Posterior cingulate gyrus (tissue), 11 donors: Measurements from ENCODE around the gene MYRIP.
"Not testable (repeated sequence)": the region's sequence is repeated elsewhere in the genome, so short reads cannot be mapped to it uniquely, and the experiment has no call there.

ENCODE experiments used
- DNase-seq, 10 donors: peaks; one replicate each; pipeline versions ENCODE4 v3.0.0 to v3.0.0-alpha.2; 2020 to 2021; ENCODE audit warnings: mixed read lengths in 3 of 10
- intact Hi-C: fragments of 100-400 bp; cut with DNase I; formaldehyde crosslinking; loops from one replicate; pipeline ENCODE4 v1.15.1; 2023

The MYRIP gene

DNA sequence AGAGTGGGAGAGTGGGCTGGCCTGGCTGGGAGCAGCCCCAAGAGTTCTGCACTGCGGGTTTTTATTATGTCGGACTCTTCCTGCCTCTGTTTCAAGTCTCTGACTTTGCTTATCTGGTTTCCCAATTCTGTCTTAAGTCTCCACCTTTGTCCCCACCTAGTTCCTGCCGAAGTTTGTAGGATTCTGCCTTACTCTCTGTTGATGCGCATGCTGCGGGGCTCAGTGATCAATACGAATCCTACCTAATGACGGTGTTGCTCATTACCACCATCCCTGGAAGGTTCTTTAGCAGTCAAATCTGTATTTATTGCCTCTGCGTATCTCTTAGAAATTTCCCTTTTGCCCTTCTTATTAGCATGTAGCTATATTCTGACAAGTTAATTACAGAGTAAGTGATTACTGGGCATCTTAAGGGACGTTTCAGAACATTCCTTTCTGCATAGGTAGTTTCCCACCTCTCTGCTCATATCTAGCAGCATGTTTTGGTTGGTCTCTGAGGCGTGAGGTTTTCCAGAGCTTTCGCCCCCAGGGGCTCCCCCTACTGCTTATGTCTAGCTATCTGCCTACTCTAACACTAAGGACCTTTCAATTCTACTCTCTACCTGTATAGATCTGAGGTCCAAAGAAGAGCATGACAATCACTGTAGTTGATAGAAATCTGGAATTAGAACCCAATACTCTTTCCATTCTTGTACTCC is 264.1 kb downstream of the MYRIP start:
- intact Hi-C loops = no loop called here
- DNase-seq = no peak

DNA sequence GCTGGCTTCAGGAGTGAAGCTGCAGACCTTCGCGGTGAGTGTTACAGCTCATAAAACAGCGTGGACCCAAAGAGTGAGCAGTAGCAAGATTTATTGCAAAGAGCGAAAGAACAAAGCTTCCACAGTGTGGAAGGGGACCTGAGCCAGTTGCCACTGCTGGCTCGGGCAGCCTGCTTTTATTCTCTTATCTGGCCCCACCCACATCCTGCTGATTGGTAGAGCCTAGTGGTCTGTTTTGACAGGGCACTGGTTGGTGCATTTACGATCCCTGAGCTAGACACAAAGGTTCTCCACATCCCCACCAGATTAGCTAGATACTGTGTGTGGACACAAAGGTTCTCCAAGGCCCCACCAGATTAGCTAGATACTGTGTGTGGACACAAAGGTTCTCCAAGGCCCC is 267.7 kb downstream of the MYRIP start:
- DNase-seq = not testable (repeated sequence)

DNA sequence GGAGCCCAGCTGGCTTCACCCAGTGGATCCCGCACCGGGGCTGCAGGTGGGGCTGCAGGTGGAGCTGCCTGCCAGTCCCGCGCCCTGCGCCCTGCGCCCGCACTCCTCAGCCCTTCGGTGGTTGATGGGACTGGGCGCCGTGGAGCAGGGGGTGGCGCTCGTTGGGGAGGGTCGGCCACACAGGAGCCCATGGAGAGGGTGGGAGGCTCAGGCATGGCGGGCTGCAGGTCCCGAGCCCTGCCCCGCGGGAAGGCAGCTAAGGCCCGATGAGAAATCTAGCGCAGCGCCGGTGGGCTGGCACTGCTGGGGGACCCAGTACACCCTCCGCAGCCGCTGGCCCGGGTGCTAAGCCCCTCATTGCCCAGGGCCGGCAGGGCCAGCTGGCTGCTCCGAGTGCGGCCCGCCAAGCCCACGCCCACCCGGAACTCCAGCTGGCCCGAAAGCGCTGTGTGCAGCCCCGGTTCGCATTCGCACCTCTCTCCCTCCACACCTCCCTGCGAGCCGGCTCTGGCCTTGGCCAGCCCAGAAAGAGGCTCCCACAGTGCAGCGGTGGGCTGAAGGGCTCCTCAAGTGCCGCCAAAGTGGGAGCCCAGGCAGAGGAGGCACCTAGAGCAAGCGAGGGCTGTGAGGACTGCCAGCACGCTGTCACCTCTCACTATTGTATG is 268.6 kb downstream of the MYRIP start:
- intact Hi-C loops = not testable (repeated sequence)
- peak in 2 of 10 donors; percentile 63 to 85 for DNase-seq

More for the DNA sequence above, 267.7 kb downstream of the MYRIP start:
- intact Hi-C loops = not testable (repeated sequence)

DNA sequence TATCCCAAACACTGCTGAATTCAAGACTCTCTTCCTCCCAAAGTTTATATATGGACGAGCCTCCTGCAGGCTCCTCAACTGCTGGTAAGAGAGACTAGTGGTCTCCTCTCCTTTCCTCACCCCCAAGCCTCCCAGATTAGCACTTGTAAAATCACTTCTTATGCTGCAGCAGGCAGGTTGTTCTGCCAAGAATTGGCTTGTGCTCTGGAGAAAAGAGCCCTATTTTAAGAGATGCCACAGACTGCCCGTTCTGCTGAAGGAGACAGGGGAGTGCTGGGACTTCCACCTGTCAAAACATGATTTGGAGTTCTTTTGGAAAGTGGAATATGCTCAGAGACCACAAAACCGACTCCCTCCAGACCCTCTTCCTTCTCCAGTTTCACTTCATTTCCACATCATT is 269.2 kb downstream of the MYRIP start:
- intact Hi-C loops = no loop called here
- peak in 2 of 10 donors; percentile 13 to 25 for DNase-seq

DNA sequence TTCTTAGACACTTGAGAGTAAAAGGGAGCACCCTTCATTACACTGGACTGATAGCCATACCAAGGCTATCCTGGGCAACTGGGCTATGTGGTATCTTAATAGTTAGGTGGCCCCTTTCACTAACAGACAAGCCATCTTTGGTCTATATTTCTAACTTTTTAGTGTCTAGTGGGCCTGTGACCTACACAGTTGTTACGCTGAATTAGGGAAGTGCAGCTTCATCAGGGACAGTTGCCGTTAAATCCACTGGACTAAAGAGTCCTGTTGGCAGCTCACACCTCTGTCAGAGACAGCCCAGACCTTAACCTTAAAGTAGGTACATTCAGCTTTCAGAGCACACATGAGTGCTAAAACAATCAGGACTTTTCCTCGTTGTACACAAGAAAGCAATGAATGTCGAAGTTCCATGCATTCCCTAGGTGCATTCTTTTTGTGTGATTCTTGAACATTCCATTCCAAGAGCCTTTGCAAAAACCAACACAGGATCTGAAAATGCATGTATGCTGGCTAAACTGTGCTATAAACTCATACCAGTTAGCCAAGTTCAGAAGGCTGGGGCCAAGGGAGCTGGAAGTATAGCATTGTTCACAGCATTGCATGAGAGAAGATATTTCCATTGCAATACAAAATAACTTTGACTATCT is 269.9 kb downstream of the MYRIP start:
- no peak for DNase-seq
- intact Hi-C loops = no loop called here

DNA sequence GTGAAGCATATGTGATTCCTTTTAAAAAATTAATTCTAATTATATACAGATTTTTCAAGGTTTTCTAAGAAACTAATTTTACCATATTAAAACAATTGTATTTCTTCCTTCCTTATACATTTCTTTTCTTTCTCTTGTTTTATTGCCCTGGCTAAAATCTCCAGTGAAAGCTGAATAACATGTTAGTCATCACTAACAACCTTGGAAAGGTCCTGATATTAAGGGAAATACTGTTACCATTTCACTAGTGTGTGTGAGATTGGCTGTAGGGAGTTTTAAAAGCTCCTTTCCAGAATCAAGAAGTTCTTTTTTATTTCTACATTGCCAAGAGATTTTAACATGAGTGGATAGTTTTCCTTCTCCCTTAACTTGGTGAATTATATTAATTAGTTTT is 270.4 kb downstream of the MYRIP start:
- intact Hi-C loops = no loop called here
- no peak for DNase-seq

DNA sequence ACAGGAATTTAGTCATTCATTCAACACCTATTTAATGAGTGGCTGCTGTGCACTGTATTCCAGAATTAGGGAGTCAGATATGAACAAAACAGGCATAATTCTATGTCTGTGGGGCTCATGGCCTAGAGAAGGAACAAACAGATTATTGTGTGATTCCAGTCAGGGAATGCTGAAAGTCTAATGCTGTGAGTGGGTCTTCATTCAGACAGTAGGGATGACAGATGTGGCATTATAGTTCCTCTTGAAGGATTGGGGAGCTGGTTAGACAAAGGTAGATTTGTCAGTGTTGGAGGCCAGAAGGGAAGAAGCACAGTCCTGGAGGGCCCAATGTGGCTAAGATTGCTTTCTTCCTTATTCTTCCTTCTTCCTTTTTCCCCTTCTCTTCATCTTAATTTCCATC is 273.7 kb downstream of the MYRIP start:
- DNase-seq = no peak
- intact Hi-C loops = no loop called here

DNA sequence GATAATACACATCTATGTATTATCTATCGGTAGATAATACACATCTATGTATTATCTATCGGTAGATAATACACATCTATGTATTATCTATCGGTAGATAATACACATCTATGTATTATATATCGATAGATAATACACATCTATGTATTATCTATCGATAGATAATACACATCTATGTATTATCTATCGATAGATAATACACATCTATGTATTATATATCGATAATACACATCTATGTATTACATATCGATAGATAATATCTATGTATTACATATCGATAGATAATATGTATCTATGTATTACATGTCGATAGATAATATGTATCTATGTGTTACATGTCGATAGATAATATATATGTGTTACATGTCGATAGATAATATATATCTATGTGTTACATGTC is 275.0 kb downstream of the MYRIP start:
- DNase-seq, intact Hi-C loops: not testable (repeated sequence)

DNA sequence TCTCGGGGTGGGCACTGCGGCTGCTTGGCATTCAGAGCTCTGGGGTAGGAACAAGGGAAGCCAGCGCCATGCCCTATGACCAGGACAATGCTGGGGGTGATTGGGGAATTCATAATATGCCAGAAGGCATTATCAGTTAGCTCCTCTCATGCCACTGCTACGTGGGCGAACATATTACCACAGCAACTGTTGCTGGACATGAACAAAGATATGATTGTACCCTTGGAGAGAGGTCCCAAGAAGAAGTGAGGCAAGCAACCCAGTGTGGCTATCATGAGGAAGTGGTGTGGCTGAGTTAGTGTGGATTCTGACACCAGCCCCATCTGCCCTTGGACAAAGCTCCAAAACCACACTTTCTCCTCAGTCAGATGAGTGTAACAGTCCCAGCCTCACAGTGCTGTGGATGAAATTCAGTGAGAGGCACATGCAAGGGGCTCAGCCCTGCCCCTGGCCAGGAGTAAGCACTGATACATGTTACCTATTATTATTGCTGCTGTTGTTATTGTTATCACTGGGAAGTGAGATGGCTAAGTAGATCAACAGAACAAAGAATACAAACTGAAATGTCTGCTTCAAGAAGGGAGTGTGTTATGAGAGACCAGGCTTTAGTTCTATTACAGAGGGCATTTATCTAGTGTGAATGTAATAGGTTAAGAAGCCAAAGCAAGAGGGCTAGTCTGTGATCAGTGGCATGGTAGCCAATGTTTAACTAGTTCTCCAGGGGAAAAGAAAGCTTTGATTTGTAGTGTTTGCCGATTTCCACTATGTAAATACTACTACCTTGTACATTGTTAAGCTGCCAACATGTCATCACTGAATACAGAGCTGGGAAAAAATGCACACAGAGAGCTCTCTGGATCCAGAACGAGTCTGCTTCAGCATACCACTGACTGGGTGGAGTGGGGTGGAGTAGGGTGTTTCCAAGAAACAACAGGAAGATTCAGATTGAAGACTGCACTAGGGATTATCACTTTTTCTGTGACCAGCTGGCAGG is 277.8 kb downstream of the MYRIP start:
- no peak for DNase-seq

DNA sequence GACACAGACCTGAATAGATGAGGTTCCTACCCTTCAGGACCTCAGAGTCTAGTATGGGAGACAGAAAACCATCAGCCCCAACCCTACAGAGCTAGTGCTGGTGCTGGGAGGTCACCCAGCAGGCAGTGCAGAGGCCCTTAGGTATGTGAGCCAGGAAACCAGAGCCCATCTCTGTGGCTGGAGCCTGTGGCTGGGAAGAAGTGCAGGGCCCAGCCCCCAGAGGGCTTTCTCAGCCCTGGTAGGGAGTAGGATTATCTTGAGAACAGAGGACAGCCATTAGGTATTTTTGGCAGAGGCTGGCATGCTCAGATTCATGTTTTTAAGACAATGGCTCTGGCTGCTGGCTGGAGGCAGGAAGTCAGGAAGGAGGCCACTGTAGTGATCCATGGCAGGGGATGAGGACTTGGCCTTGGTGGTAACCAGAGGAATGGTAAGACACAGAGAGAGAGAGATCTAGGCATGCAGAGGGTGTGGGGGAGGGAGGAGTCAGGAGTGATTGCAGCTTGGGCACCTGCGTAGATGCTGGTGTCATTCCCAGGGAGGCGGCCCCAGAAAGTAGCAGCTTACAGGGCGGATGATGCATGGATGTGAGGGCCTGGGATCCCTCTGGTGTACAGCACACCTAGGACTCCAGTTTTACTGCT is 279.2 kb downstream of the MYRIP start:
- intact Hi-C loops = no loop called here
- DNase-seq = no peak

More for the DNA sequence above, 277.8 kb downstream of the MYRIP start:
- intact Hi-C loops = no loop called here

DNA sequence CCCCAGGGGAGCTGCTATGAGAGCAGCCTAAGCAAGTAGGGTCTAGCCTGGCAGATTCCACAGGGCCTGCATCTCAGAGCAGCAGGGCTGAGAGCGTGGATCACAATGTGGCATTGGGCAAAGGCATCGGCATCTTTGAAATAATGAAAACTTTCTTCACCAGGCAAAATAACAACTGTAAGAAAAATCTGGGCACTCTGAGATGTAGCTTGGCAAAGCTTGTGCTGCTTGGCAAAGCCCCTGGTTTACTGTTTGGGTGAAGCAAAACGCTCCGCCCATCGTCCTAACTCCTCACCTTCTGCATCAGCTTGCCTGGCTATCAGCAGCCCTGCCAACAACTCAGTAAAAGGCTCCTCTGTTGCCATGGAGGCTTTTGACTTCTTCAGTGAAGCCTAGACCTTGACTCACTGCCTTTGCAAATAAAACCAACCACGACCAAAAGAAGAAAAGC is 287.3 kb downstream of the MYRIP start:
- peak in 9 of 10 donors; percentile 19 to 89 (median 51) for DNase-seq
- intact Hi-C loops = no loop called here

DNA sequence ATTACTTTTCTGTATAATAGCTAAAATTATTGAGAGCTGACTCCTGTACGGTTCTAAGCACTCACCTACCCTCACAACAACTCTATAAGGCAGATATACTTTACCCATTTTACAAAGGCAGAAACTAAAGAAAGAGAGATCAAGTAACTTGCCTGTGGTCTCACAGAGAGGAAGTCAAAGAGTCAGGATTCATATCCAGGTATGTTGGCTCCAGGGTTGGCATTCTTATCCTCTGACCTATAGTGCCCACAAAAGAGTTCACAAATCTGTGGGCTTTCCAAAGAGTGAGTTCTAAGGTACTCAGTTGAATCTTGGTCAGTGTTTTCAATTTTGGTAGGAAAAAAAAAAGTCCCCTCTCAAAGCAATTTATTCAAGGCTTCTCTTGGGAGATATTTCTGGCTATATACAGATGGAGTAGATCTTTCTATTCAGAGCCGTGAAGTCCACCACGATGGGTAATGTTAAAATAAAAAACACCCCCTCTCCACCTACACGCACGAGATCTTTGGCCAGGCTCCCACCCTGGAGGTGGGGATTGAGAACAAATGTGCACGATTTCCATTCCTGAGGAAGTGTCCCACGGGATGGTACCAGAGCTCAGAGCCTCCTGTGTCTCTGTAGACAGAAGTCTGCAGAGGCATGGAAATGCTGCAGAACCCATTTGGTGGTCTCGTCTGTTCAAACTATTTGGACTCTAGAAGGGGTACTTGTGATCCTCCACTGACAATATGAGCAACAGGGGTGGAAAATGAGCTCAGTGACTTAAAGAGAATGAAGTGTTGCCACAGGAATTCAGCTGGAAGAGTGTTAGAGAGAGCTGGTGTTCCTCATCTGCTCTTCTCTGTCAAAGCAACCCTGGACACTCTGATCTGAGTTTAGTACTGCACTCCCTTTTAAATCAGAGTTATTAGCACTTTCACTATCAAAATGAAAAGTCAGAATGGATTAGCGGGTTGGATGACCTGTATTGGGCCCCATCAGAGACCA is 288.0 kb downstream of the MYRIP start:
- DNase-seq = peak in 5 of 10 donors; percentile 13 to 88 (median 47)
- intact Hi-C loops = no loop called here

DNA sequence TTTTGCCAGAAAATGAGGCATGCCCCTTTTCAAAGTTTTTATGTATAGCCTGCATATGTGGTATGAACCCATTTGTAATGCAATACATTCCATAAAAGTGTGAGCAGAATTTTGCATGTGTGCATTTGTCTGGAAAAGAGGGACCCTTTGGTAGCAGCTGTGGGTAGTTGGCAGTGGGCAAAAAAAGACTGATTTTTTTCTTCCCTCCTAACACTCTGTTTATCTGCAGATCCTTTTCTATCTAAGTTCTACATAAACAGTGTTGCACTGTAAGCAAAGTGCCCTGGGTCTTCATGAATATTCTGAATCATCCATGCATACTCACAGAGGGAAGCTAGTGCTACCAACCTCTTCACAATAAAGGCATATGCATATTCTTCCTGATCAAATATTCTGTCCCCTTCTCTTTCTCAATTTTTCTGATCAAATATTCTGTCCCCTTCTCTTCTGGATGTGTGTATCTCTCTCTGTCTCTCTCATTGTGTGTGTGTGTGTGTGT is 288.9 kb downstream of the MYRIP start:
- intact Hi-C loops = no loop called here

DNA sequence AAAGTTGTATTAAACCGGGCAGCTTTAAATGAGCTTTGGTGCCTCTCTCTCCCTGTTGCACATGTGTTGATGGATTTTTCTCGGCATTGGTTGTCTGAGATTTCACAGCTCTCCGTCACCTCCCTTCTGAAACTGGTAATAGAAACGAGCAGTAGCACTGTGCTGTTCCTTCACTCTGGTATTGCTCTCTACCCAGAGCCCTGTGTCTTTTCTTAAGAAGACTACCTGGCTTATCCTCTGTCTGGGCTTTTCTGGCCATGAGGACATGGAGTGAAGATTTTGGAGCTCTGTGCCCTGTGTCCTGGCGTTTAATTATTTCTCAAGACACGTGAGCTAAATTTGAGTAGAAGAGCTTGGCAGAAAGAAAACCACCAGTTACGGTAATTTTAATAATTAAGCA is 290.5 kb downstream of the MYRIP start:
- no peak for DNase-seq
- intact Hi-C loops = no loop called here

More for the DNA sequence above, 288.9 kb downstream of the MYRIP start:
- no peak for DNase-seq

DNA sequence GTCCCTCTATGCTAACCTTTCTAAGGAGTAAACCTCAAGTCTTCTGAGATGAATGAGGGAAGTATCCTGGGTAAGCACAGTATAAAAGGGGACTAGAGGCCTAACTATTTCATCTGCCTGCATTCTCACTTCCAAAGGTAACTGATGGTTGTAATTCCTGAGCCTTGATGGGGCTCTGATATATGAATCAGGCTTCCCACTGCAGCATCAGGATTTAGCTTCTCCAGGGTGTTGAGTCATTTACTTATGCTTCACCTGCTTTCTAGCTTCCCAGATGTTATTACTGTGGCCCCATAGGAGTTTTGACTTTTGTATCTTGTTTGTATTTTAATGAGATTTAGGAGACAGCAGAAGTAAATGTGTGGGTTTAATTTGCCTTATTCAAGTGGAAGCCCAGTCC is 292.8 kb downstream of the MYRIP start:
- intact Hi-C loops = no loop called here
- DNase-seq = no peak

DNA sequence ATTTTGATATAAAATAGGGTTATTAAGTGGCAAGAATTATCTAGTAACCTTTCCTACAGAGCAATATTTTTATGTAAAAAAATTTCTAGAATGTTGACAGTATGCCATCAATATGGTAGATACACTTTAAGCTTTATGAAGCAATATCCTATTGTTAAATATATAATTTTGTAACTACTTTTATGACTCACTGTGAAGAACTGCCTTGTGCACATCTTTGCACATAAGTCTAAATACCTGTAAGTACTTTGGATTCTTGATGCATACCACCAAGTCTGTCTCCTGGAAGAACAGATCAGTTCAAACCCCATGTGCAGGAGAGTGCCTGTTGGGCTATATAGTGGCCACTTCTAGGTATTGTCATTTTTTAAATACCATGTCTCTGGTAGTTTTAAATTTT is 294.4 kb downstream of the MYRIP start:
- no peak for DNase-seq
- intact Hi-C loops = no loop called here

DNA sequence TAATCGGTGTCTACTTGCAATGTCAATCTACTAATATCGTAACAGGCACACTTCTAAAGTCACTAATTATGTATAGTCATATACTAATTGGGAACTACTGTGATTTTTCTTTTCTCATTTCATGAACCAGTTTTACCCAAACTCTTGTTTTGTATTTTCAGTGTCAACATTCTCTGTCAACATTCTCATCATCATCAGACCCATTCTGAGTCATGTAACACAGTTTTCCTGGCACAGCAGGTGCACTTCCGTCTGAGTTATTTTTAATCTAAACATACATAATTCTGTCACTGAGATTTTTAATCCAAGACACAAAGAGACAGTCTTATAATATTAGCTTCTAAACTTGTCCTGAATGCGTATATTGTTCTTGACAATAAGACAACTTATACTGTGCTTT is 295.0 kb downstream of the MYRIP start:
- intact Hi-C loops = no loop called here
- no peak for DNase-seq

DNA sequence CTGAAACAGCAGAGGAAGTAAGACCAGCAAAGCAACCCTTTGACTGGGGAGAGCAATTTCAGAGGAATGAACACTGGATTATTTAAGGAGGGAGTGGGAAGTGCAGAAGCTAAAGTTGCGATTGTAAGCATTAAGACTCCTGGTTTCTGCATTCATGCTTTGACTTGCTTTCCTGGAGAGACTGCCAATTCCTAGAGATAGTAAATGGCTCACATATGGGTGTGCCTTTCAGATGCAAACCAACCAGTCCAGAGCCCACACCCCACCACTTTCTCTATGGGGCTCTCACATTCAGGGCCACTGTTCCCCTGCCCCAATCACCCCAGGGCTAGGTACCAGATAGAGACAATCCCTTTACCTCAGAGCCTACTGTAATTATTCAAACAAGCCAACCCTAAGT is 299.2 kb downstream of the MYRIP start:
- no peak for DNase-seq
- intact Hi-C loops = no loop called here
